ENCODE results near the gene APBA1. TPM values are rescaled to one million over a fixed set of nuclear protein-coding genes. Genes with fewer than 3 reads are reported as not detected.

The APBA1 gene
- total and polyA plus RNA-seq, 2 of the 8 experiments (the other 6 are each of a cell fraction or from before 2014, with no cell fraction given): 0.36 to 0.60 TPM

DNA sequence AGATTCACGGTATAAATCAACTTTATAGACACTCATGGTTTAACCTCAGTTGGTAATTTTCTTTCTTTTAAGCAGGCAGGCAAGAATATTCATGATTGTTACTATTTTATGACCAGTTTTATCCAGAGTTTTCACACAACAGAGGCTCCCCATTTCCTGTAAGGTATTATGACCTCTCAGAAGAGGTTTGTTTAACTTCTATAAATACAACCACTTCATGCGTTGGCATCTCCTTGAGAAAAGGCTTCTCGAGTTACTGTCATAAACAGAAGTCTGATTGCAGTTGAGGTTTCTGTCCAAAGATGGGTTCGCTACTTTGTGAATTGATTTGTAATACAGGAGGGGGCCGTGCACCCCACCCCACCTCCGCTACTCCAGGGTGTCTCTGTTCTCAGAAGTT, 291.9 kb downstream of the APBA1 start:
- TF ChIP-seq CTBP2 (IDR thresholded peaks at IDR 0.05; ENCODE audit: borderline replicate concordance, insufficient read depth, insufficient read length, low read length) (no peak), CHD1 (IDR thresholded peaks at IDR 0.05; ENCODE audit: low read depth, low read length) (no peak), MAX (IDR thresholded peaks at IDR 0.05) (no peak), NANOG (IDR thresholded peaks at IDR 0.05; ENCODE audit: insufficient read depth, low read depth, low read length, poor library complexity, severe bottlenecking) (no peak), KDM5A (IDR thresholded peaks at IDR 0.05; ENCODE audit: low read length) (no peak), EZH2 (IDR thresholded peaks at IDR 0.05; ENCODE audit: low read depth, low read length, severe bottlenecking) (no peak), BACH1 (IDR thresholded peaks at IDR 0.05; ENCODE audit: low read length) (no peak), TEAD4 (IDR thresholded peaks at IDR 0.05; ENCODE audit: low read depth, low read length) (no peak), TAF1 (IDR thresholded peaks at IDR 0.05; ENCODE audit: low read depth, low read length) (no peak), JUN (IDR thresholded peaks at IDR 0.05; ENCODE audit: low read depth, low read length) (no peak), RFX5 (IDR thresholded peaks at IDR 0.05; ENCODE audit: borderline replicate concordance, low read depth, low read length) (no peak), KDM4A (IDR thresholded peaks at IDR 0.05; ENCODE audit: low read depth, low read length, severe bottlenecking) (no peak), RNF2 (IDR thresholded peaks at IDR 0.05; ENCODE audit: borderline replicate concordance, low read depth, low read length, missing control alignments, poor library complexity, severe bottlenecking) (no peak)
- H3K23ac ChIP-seq (ENCODE audit: insufficient read length): no peak overlapping the region
- no peak overlapping the region for H2BK5ac ChIP-seq (ENCODE audit: low read depth, low read length)
- H3K9ac ChIP-seq (replicated peaks in 1 of 4; ENCODE audit: extremely low read depth in 1 of 4, low read depth in 3 of 4, low read length in 3 of 4): no peak overlapping the region
- H2BK20ac ChIP-seq (ENCODE audit: low read length): no peak overlapping the region
- H3K4me3 ChIP-seq (ENCODE audit: extremely low read depth in 1 of 4, insufficient read depth in 2 of 4, low read depth in 3 of 4, low read length in 4 of 4): no peak overlapping the region
- peaks cover 0 to 2% (median 2%) of the 10 kb centered on the region in 4 experiments; a peak in 2 of 7 replicates for H3K4me1 ChIP-seq (replicated peaks in 1 of 4; ENCODE audit: control insufficient read depth in 3 of 4, insufficient read depth in 4 of 4, low read length in 3 of 4)
- no peaks in the 10 kb centered on the region for H3K79me2 ChIP-seq (ENCODE audit: control insufficient read depth in 1 of 2, insufficient read depth in 2 of 2, low read length in 2 of 2)
- no peak overlapping the region for H4K91ac ChIP-seq (replicated peaks; ENCODE audit: insufficient read length, low read length)
- no peak overlapping the region for H2BK120ac ChIP-seq (replicated peaks; ENCODE audit: low read depth, low read length)
- ChIA-PET POLR2A (ENCODE audit: partially characterized antibody) (no interaction called here), CTCF (ENCODE audit: partially characterized antibody) (no interaction called here)
- DNase-seq (ENCODE audit: low read depth in 1 of 2, low spot score in 2 of 2) (no peak), FAIRE-seq (no peak)
- no peaks in the 10 kb centered on the region for H3K79me1 ChIP-seq (ENCODE audit: low read depth, low read length)
- H3K14ac ChIP-seq (ENCODE audit: insufficient read length): no peak overlapping the region
- no peaks in the 10 kb centered on the region for H4K20me1 ChIP-seq (replicated peaks in 1 of 2; ENCODE audit: control insufficient read depth in 1 of 2, insufficient read depth in 2 of 2, low read length in 2 of 2)
- WGBS, 2 experiments (ENCODE audit: extremely low coverage in 1 of 2, insufficient coverage in 1 of 2, insufficient read length in 1 of 2, insufficient replicate concordance in 2 of 2, low coverage in 1 of 2, low lambda C conversion rate in 2 of 2, missing lambda C conversion rate in 1 of 2): 92% methylated on average over 6 of the region's 6 CpGs; no CpG with 5 or more reads in 1 of the 2 experiments
- H2BK15ac ChIP-seq (ENCODE audit: low read length): no peak overlapping the region
- H4K8ac ChIP-seq (ENCODE audit: extremely low read depth, insufficient read depth, low read length): no peak overlapping the region
- H3K36me3 ChIP-seq (ENCODE audit: control insufficient read depth in 2 of 4, insufficient read depth in 4 of 4, low read length in 3 of 4): peaks cover 0 to 3% (median 0%) of the 10 kb centered on the region in 4 experiments; a peak in 1 of 8 replicates
- H2AFZ ChIP-seq (ENCODE audit: low read length): no peak overlapping the region
- H3K27me3 ChIP-seq (replicated peaks in 1 of 4; ENCODE audit: control insufficient read depth in 3 of 4, extremely low read depth in 1 of 4, insufficient read depth in 3 of 4, low read length in 3 of 4): no peaks in the 10 kb centered on the region
- no peak overlapping the region for H3K27ac ChIP-seq (ENCODE audit: low read depth, low read length)
- H3K4me2 ChIP-seq (ENCODE audit: insufficient read depth in 1 of 2, low read depth in 2 of 2, low read length in 2 of 2): no peak overlapping the region
- no peaks in the 10 kb centered on the region for H3K9me3 ChIP-seq (ENCODE audit: insufficient read depth in 2 of 2, low read depth in 1 of 2, low read length in 1 of 2)
- H2AK5ac ChIP-seq (ENCODE audit: low read depth, low read length): no peak overlapping the region
- H3K4ac ChIP-seq (replicated peaks; ENCODE audit: insufficient read length, low read depth, low read length): no peak overlapping the region
- H3K56ac ChIP-seq (replicated peaks; ENCODE audit: insufficient read length, low read depth, low read length): no peak overlapping the region
- H2BK12ac ChIP-seq (ENCODE audit: low read depth, low read length): no peak overlapping the region
- no peak overlapping the region for H4K5ac ChIP-seq (ENCODE audit: insufficient read length, low read depth, low read length)
- H3K23me2 ChIP-seq (ENCODE audit: low read depth, low read length): no peaks in the 10 kb centered on the region
- no peak overlapping the region for H3K18ac ChIP-seq (ENCODE audit: extremely low read depth, low read length)

Measured in H1 (cell line).